K562 (cell line): ENCODE measurements around the gene UBE2I. TPM values are rescaled to one million over a fixed set of nuclear protein-coding genes. Genes with fewer than 3 reads are reported as not detected.

Experiments used
- ATAC-seq: fragments of 200-7000 bp; cut with Tn5 transposase; 3 replicates; pipeline ENCODE4 v1.9.1; 2020; ENCODE audit warnings: moderate library complexity
- BruUV-seq: library from RNA; stranded (reverse); fragments of 400-500 nt; replicated peaks from 2 replicates; lab custom pipeline; 2021; lab: Mats Ljungman, UMichigan
- CTCF ChIA-PET: fragments of 300-600 bp; formaldehyde crosslinking; extraction: SDS; loops from one replicate; lab custom pipeline; 2021; ENCODE audit warnings: low intra/inter-chr PET ratio; lab: Yijun Ruan, JAX
- POLR2A ChIA-PET: fragments of 300-600, 350-650 bp; sonication (Branson Sonifier 250); formaldehyde crosslinking; extraction: SDS; loops from one replicate; lab custom pipeline; 2021; ENCODE audit warnings: antibody characterized with exemption, inconsistent platforms; lab: Yijun Ruan, JAX
- DNase-seq, 4 experiments: peaks; one replicate each; pipeline versions ENCODE4 v3.0.0 to v3.0.0-alpha.2; 2011 to 2018; ENCODE audit warnings: low spot score in 3 of 4, mixed read lengths in 3 of 4; ENCODE audit errors: extremely low read depth in 1 of 4
- FAIRE-seq: peaks from 2 replicates; lab custom pipeline; 2011; peaks lifted over from hg19 to GRCh38; lab: Jason Lieb, UNC
- H2AFZ ChIP-seq: 2 replicates; pipeline ENCODE4 v1.6.0; 2011; ENCODE audit warnings: low read depth, low read length, control low read depth, inconsistent platforms
- H3K27ac ChIP-seq: fragments of 200-600 bp; 3 replicates; pipeline ENCODE4 v1.8.0; 2011; ENCODE audit warnings: low read depth, mild to moderate bottlenecking, control low read depth, inconsistent platforms, low read length, moderate library complexity, mixed read lengths; ENCODE audit errors: extremely low read depth
- H3K27me3 ChIP-seq, 2 experiments: fragments of 300-600 bp in 1 of 2; 2 replicates in 1 of 2; 3 replicates in 1 of 2; pipeline versions ENCODE4 v1.6.0 to v1.8.0; 2011; ENCODE audit warnings: inconsistent platforms in 2 of 2, low read length in 2 of 2, mild to moderate bottlenecking in 1 of 2, mixed read lengths in 1 of 2, moderate library complexity in 1 of 2; ENCODE audit not compliant: control insufficient read depth in 2 of 2, insufficient read depth in 2 of 2
- H3K36me3 ChIP-seq: fragments of 300-600 bp; 3 replicates; pipeline ENCODE4 v1.8.0; 2011; ENCODE audit warnings: mild to moderate bottlenecking, low read length, inconsistent platforms; ENCODE audit not compliant: control insufficient read depth, insufficient read depth
- H3K4me1 ChIP-seq, 2 experiments: fragments of 200-600 bp in 1 of 2; replicated peaks in 1 of 2; 2 replicates in 1 of 2; 3 replicates in 1 of 2; pipeline versions ENCODE4 v1.5.1 to v1.8.0; 2011; ENCODE audit warnings: inconsistent platforms in 2 of 2, low read length in 2 of 2, mild to moderate bottlenecking in 1 of 2, mixed read lengths in 1 of 2, moderate library complexity in 1 of 2; ENCODE audit not compliant: control insufficient read depth in 2 of 2, insufficient read depth in 2 of 2
- H3K4me2 ChIP-seq: 2 replicates; pipeline ENCODE4 v1.6.1; 2011; ENCODE audit warnings: low read length, control low read depth, inconsistent platforms, mixed read lengths; ENCODE audit not compliant: insufficient read depth
- H3K4me3 ChIP-seq: fragments of 200-600 bp; sonication (generic), shearing (Covaris generic); 2 replicates; pipeline ENCODE4 v1.5.1; 2016; ENCODE audit warnings: control low read depth, inconsistent platforms
- H3K79me2 ChIP-seq: fragments of 200-600 bp; 3 replicates; pipeline ENCODE4 v1.8.0; 2011; ENCODE audit warnings: low read length, inconsistent platforms; ENCODE audit not compliant: control insufficient read depth, insufficient read depth
- H3K9ac ChIP-seq, 2 experiments: 2 replicates each; pipeline versions ENCODE4 v1.6.0 to v1.6.1; 2011; ENCODE audit warnings: low read depth in 2 of 2, low read length in 2 of 2, control low read depth in 1 of 2, inconsistent platforms in 1 of 2, mild to moderate bottlenecking in 1 of 2, mixed read lengths in 1 of 2; ENCODE audit not compliant: insufficient read depth in 1 of 2
- H3K9me1 ChIP-seq: one replicate; pipeline ENCODE4 v1.6.0; 2011; ENCODE audit warnings: inconsistent platforms, mild to moderate bottlenecking, low read length, moderate library complexity; ENCODE audit not compliant: control insufficient read depth, insufficient read depth
- H3K9me3 ChIP-seq: replicated peaks from 2 replicates; pipeline ENCODE4 v1.5.1; 2011; ENCODE audit warnings: low read depth, low read length, inconsistent platforms; ENCODE audit not compliant: control insufficient read depth, insufficient read depth
- H4K20me1 ChIP-seq: replicated peaks from 2 replicates; pipeline ENCODE4 v1.6.1; 2011; ENCODE audit warnings: low read length, inconsistent platforms, mixed read lengths; ENCODE audit not compliant: control insufficient read depth, insufficient read depth
- ELK1 ChIP-seq: sonication (generic); formaldehyde crosslinking; IDR thresholded peaks from 2 replicates; pipeline ENCODE4 v1.8.1; 2022; ENCODE audit warnings: missing genetic modification reagents
- HDAC1 ChIP-seq, 2 experiments: fragments of 450-650 bp; IDR thresholded peaks; 2 replicates each; pipeline ENCODE4 v1.6.1; 2016 to 2017; ENCODE audit warnings: inconsistent platforms in 1 of 2, mild to moderate bottlenecking in 1 of 2, moderate library complexity in 1 of 2
- NR4A1 ChIP-seq, 2 experiments: fragments of 250-450 bp in 1 of 2; fragments of 450-650 bp in 1 of 2; sonication (Bioruptor Pico) in 1 of 2; IDR thresholded peaks; 2 replicates each; pipeline versions ENCODE4 v1.4.0 to v1.6.1; 2016 to 2020; ENCODE audit warnings: mild to moderate bottlenecking in 2 of 2, missing compliant biosample characterization in 1 of 2, missing genetic modification characterization in 1 of 2, moderate library complexity in 1 of 2
- POLR2G ChIP-seq: fragments of 200-400 bp; formaldehyde crosslinking; IDR thresholded peaks from 2 replicates; pipeline ENCODE4 v1.6.1; 2017; ENCODE audit warnings: low read depth, mild to moderate bottlenecking, antibody characterized with exemption, low read length, moderate library complexity
- RFX7 ChIP-seq: fragments of 250-450 bp; sonication (Bioruptor Pico); IDR thresholded peaks from 2 replicates; pipeline ENCODE4 v1.5.1; 2021; ENCODE audit warnings: mild to moderate bottlenecking
- ZBTB7A ChIP-seq: IDR thresholded peaks from 2 replicates; pipeline ENCODE4 v1.6.1; 2011; ENCODE audit warnings: low read depth, mild to moderate bottlenecking, low read length, moderate library complexity, borderline replicate concordance; ENCODE audit not compliant: control insufficient read depth
- WGBS: fragments of 100-300 bp; shearing (Covaris generic); methylation state at CpG from one replicate; pipeline ENCODE4 v1.1.6; 2016; ENCODE audit warnings: low coverage, mixed read lengths; ENCODE audit not compliant: insufficient coverage; ENCODE audit errors: missing lambda C conversion rate; 5-methylcytosine and 5-hydroxymethylcytosine counted together
- in situ Hi-C: fragments of 300-500 bp; cut with MboI; formaldehyde crosslinking; loops from 4 replicates; pipeline ENCODE4 v1.15.0; 2018; ENCODE audit warnings: inconsistent platforms, mixed read lengths
- intact Hi-C: fragments of 100-400 bp; cut with micrococcal nuclease; formaldehyde crosslinking; loops from 2 replicates; pipeline ENCODE4 v1.14.2; 2022
- polyA plus RNA-seq, 8 experiments: library from polyadenylated mRNA; depleted of rRNA in 4 of 8; stranded (reverse) in 5 of 8; unstranded in 3 of 8; fragments of >200 nt; fragmentation: Nextera tagmentation in 2 of 8; fragmentation: Illumina TruSeq in 1 of 8; extraction: Ambion mirVana in 2 of 8; extraction: Trizol in 1 of 8; gene quantifications; 2 replicates each; pipeline versions ENCODE4 v1.2.1 to v1.2.3, GENCODE V29; 2011 to 2014; ENCODE audit warnings: inconsistent platforms in 1 of 8, missing spikeins in 1 of 8
- total RNA-seq, 7 experiments: library from RNA; depleted of rRNA in 6 of 7; stranded (reverse); fragments of >200 nt in 6 of 7; fragmentation: Illumina TruSeq in 2 of 7; extraction: Trizol in 2 of 7; gene quantifications; 2 replicates each; pipeline versions ENCODE4 v1.2.1 to v1.2.3, GENCODE V29; 2011 to 2021; ENCODE audit warnings: low replicate concordance in 1 of 7
- TF ChIP-seq, protein P1 (sequence below): conservative IDR thresholded peaks from 2 replicates; pipeline ENCODE4 v1.6.1; 2011; ENCODE audit warnings: low read depth, mild to moderate bottlenecking, low read length; ENCODE audit not compliant: control insufficient read depth

The UBE2I gene
- total and polyA plus RNA-seq, 9 of the 15 experiments (the other 6 are each of a cell fraction or from before 2014, with no cell fraction given) = 36.6 to 254 (median 104) TPM

DNA sequence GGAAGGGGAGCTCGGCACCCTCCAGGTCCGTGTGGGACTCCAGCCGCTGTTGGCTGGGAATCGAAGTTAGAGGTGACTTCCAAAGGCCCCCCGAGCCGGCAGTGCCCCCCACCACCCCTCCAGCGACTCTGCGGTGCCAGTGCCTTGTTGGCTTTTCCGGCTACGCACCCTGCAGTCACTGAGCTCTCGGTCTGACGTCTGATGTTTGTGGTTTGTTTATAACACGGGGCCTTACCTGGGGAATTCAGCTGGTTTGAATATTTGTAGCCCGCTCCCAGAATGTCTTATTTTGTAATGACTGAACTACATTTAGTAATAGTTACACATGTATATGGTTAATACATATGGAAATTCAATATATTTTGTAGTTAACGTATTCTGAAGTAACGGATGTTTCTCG lies 17.0 kb downstream of the UBE2I start:
- no TSS peak for BruUV-seq
- Histone ChIP-seq H3K27me3 (no peaks in the 10 kb centered on the region), H3K79me2 (no peaks in the 10 kb centered on the region), H3K4me3 (no peak overlapping the region), H3K9me3 (0 out of 2 replicates have a peak, but pooled peaks cover 4% of the 10 kb centered on the region), H4K20me1 (no peaks in the 10 kb centered on the region), H3K27ac (no peak overlapping the region), H3K9ac (no peak overlapping the region), H3K9me1 (no peaks in the 10 kb centered on the region), H3K4me2 (no peak overlapping the region), H3K36me3 (peaks cover 33% of the 10 kb centered on the region; the same call in 2 of the 3 replicates), H3K4me1 (peaks cover 3 to 45% of the 10 kb centered on the region in 2 experiments; a peak in 4 of 5 replicates), H2AFZ (no peak overlapping the region)
- 59% methylated on average over 7 of the region's 17 CpGs for WGBS
- in situ Hi-C loops (no loop called here), intact Hi-C loops (no loop called here)
- DNase-seq (no peak), ATAC-seq (no peak), FAIRE-seq (no peak)
- ChIA-PET CTCF (no interaction called here), POLR2A (interaction anchor here (0.6 to 1.7 kb wide), 6 partner anchors 10 to 217 kb away, joined by 3 to 8 read pairs (median 5); no protein-coding TSS in a partner anchor)
- TF ChIP-seq HDAC1 (IDR thresholded peaks at IDR 0.05) (no peak), ZBTB7A (0 out of 2 replicates have a peak, but pooled peaks have one; percentile 21), NR4A1 (CRISPR knock-in tag; IDR thresholded peaks at IDR 0.05) (no peak), NR4A1 (tag; IDR thresholded peaks at IDR 0.05) (no peak)

GRCh38 chr16:1326946-1327618 lies 17.6 kb downstream of the UBE2I start:
- peaks cover 9 to 52% of the 10 kb centered on the region in 2 experiments for H3K4me1 ChIP-seq
- no peak overlapping the region for H2AFZ ChIP-seq
- BruUV-seq = no TSS peak
- H3K4me3 ChIP-seq = no peak overlapping the region
- in situ Hi-C loops (no loop called here), intact Hi-C loops (no loop called here)
- WGBS = 73% methylated on average over 8 of the region's 17 CpGs
- no peak for ATAC-seq
- H4K20me1 ChIP-seq = no peaks in the 10 kb centered on the region
- H3K27me3 ChIP-seq = no peaks in the 10 kb centered on the region
- H3K9ac ChIP-seq = no peak overlapping the region; a peak in 1 of 4 replicates
- H3K36me3 ChIP-seq = peaks cover 27% of the 10 kb centered on the region; the same call in 1 of the 3 replicates
- no peak overlapping the region for H3K4me2 ChIP-seq
- no peak overlapping the region for H3K27ac ChIP-seq
- H3K9me3 ChIP-seq = 0 out of 2 replicates have a peak, but pooled peaks cover 4% of the 10 kb centered on the region
- no peaks in the 10 kb centered on the region for H3K79me2 ChIP-seq
- ChIA-PET CTCF (no interaction called here), POLR2A (interaction anchor here (0.6 to 1.7 kb wide), 6 partner anchors 9 to 216 kb away, joined by 3 to 8 read pairs (median 5); no protein-coding TSS in a partner anchor)
- DNase-seq = no peak
- no peaks in the 10 kb centered on the region for H3K9me1 ChIP-seq
- peak; percentile 43 for TF ChIP-seq POLR2G
- no peak for TF ChIP-seq RFX7 (CRISPR knock-in tag)
- TF ChIP-seq, protein P1, sequence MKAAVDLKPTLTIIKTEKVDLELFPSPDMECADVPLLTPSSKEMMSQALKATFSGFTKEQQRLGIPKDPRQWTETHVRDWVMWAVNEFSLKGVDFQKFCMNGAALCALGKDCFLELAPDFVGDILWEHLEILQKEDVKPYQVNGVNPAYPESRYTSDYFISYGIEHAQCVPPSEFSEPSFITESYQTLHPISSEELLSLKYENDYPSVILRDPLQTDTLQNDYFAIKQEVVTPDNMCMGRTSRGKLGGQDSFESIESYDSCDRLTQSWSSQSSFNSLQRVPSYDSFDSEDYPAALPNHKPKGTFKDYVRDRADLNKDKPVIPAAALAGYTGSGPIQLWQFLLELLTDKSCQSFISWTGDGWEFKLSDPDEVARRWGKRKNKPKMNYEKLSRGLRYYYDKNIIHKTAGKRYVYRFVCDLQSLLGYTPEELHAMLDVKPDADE = no peak
- TF ChIP-seq ELK1 = no peak
- no peak for FAIRE-seq
